HEK293 (cell line): ENCODE results near the gene SOX6.

Experiments used
- CTCF ChIA-PET: fragments of 350-600 bp; formaldehyde crosslinking; extraction: SDS; loops from one replicate; lab custom pipeline; 2021; ENCODE audit warnings: antibody characterized with exemption; lab: Yijun Ruan, JAX
- POLR2A ChIA-PET: fragments of 300-600 bp; formaldehyde crosslinking; extraction: SDS; loops from one replicate; lab custom pipeline; 2020; ENCODE audit warnings: antibody characterized with exemption, inconsistent platforms; lab: Yijun Ruan, JAX
- H3K27ac ChIP-seq: fragments of 200-500 bp; sonication (Bioruptor generic); 2 replicates; pipeline ENCODE4 v1.5.1; 2014; ENCODE audit warnings: low read depth, low read length, control low read depth, inconsistent platforms; ENCODE audit errors: extremely low read depth
- H3K36me3 ChIP-seq, 2 experiments: fragments of 200-500 bp in 1 of 2; sonication (Bioruptor generic) in 1 of 2; 1 replicate in 1 of 2; 2 replicates in 1 of 2; pipeline ENCODE4 v1.5.1; 2014 to 2017; ENCODE audit warnings: inconsistent platforms in 2 of 2, low read length in 2 of 2; ENCODE audit not compliant: control insufficient read depth in 2 of 2, insufficient read depth in 1 of 2
- H3K4me1 ChIP-seq: fragments of 200-500 bp; sonication (Bioruptor generic); 2 replicates; pipeline ENCODE4 v1.5.1; 2014; ENCODE audit warnings: mild to moderate bottlenecking, low read length, inconsistent platforms; ENCODE audit not compliant: control insufficient read depth, insufficient read depth
- H3K4me3 ChIP-seq: 2 replicates; pipeline ENCODE4 v1.5.1; 2011; ENCODE audit warnings: low read depth, mild to moderate bottlenecking, control low read depth, low read length, moderate library complexity
- H3K9me3 ChIP-seq: fragments of 200-500 bp; sonication (Bioruptor generic); 2 replicates; pipeline ENCODE4 v1.5.1; 2014; ENCODE audit warnings: low read depth, low read length, inconsistent platforms; ENCODE audit not compliant: control insufficient read depth, insufficient read depth
- GLIS2 ChIP-seq: fragments of 450-650 bp; formaldehyde crosslinking; IDR thresholded peaks from 2 replicates; pipeline ENCODE4 v1.5.1; 2016; ENCODE audit warnings: missing biosample characterization, missing genetic modification characterization
- HOXD13 ChIP-seq: sonication (generic); formaldehyde crosslinking; IDR thresholded peaks from 2 replicates; pipeline ENCODE4 v1.8.0; 2022; ENCODE audit warnings: missing genetic modification reagents, borderline replicate concordance
- ZNF274 ChIP-seq, 2 experiments: fragments of 200-500 bp in 1 of 2; fragments of 450-650 bp in 1 of 2; sonication (Bioruptor generic) in 1 of 2; formaldehyde crosslinking in 1 of 2; IDR thresholded peaks; 2 replicates each; pipeline versions ENCODE4 v1.5.1 to v1.6.1; 2014 to 2016; ENCODE audit warnings: borderline replicate concordance in 1 of 2, inconsistent platforms in 1 of 2, low read length in 1 of 2, missing biosample characterization in 1 of 2, missing genetic modification characterization in 1 of 2
- ZNF416 ChIP-seq: fragments of 450-650 bp; formaldehyde crosslinking; IDR thresholded peaks from 2 replicates; pipeline ENCODE4 v1.5.1; 2016; ENCODE audit warnings: missing biosample characterization, missing genetic modification characterization
- ZNF473 ChIP-seq: fragments of 450-650 bp; formaldehyde crosslinking; IDR thresholded peaks from 2 replicates; pipeline ENCODE4 v1.5.1; 2017; ENCODE audit warnings: missing biosample characterization, missing genetic modification characterization
- ZNF561 ChIP-seq: fragments of 450-650 bp; IDR thresholded peaks from 2 replicates; pipeline ENCODE4 v1.5.1; 2018; ENCODE audit warnings: missing biosample characterization, missing genetic modification characterization, borderline replicate concordance
- ZNF571 ChIP-seq: fragments of 450-650 bp; formaldehyde crosslinking; IDR thresholded peaks from 2 replicates; pipeline ENCODE4 v1.5.0; 2017; ENCODE audit warnings: missing biosample characterization, missing genetic modification characterization
- ZNF677 ChIP-seq: fragments of 450-650 bp; IDR thresholded peaks from 2 replicates; pipeline ENCODE4 v1.5.0; 2018; ENCODE audit warnings: missing biosample characterization, mild to moderate bottlenecking, missing genetic modification characterization, moderate library complexity
- TF ChIP-seq, protein P1 (sequence below): fragments of 450-650 bp; formaldehyde crosslinking; IDR thresholded peaks from 2 replicates; pipeline ENCODE4 v1.5.0; 2017; ENCODE audit warnings: missing biosample characterization, missing genetic modification characterization, borderline replicate concordance
- TF ChIP-seq, protein P2 (sequence below): fragments of 450-650 bp; formaldehyde crosslinking; IDR thresholded peaks from 2 replicates; pipeline ENCODE4 v1.5.1; 2017; ENCODE audit warnings: missing biosample characterization, missing genetic modification characterization
- TF ChIP-seq, protein P3 (sequence below): fragments of 450-650 bp; formaldehyde crosslinking; IDR thresholded peaks from 2 replicates; pipeline ENCODE4 v1.5.1; 2016; ENCODE audit warnings: missing biosample characterization, missing genetic modification characterization
- TF ChIP-seq, protein P4 (sequence below): fragments of 450-650 bp; formaldehyde crosslinking; IDR thresholded peaks from 2 replicates; pipeline ENCODE4 v1.5.1; 2016; ENCODE audit warnings: missing biosample characterization, missing genetic modification characterization
- TF ChIP-seq, protein P5 (sequence below): IDR thresholded peaks from 2 replicates; pipeline ENCODE4 v1.6.1; 2011; ENCODE audit warnings: mild to moderate bottlenecking, low read depth, low read length, borderline replicate concordance

The SOX6 gene

DNA sequence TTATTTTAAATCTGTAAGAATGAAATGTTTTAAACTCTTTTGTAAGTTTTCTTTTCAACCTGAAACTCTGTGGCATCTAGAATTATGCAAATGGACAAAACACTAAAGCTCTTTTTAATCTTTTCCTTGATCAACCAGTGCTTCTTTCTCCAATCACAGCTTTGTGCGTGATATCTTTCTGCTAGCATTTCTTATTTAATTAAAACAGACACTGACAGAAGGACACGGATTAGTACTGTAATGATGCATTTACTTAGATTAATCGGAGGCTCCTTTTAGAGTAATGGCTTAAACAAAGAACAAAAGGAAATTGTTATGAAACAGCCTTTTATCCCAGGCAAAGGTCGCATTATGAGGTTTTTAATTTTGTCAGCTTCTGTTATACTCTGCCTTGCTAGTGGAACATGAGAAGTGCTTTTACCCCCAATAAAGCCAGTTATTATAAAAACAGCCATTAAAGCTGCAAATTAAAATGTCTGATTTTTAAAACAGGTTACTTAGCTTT lies 48.5 kb upstream of the SOX6 start (continued):
- TF ChIP-seq, protein P1, sequence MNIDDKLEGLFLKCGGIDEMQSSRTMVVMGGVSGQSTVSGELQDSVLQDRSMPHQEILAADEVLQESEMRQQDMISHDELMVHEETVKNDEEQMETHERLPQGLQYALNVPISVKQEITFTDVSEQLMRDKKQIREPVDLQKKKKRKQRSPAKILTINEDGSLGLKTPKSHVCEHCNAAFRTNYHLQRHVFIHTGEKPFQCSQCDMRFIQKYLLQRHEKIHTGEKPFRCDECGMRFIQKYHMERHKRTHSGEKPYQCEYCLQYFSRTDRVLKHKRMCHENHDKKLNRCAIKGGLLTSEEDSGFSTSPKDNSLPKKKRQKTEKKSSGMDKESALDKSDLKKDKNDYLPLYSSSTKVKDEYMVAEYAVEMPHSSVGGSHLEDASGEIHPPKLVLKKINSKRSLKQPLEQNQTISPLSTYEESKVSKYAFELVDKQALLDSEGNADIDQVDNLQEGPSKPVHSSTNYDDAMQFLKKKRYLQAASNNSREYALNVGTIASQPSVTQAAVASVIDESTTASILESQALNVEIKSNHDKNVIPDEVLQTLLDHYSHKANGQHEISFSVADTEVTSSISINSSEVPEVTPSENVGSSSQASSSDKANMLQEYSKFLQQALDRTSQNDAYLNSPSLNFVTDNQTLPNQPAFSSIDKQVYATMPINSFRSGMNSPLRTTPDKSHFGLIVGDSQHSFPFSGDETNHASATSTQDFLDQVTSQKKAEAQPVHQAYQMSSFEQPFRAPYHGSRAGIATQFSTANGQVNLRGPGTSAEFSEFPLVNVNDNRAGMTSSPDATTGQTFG, result no peak
- TF ChIP-seq, protein P2, sequence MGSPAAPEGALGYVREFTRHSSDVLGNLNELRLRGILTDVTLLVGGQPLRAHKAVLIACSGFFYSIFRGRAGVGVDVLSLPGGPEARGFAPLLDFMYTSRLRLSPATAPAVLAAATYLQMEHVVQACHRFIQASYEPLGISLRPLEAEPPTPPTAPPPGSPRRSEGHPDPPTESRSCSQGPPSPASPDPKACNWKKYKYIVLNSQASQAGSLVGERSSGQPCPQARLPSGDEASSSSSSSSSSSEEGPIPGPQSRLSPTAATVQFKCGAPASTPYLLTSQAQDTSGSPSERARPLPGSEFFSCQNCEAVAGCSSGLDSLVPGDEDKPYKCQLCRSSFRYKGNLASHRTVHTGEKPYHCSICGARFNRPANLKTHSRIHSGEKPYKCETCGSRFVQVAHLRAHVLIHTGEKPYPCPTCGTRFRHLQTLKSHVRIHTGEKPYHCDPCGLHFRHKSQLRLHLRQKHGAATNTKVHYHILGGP (tag by site-specific recombination), result no peak
- TF ChIP-seq ZNF571 (tag by site-specific recombination), result no peak

DNA sequence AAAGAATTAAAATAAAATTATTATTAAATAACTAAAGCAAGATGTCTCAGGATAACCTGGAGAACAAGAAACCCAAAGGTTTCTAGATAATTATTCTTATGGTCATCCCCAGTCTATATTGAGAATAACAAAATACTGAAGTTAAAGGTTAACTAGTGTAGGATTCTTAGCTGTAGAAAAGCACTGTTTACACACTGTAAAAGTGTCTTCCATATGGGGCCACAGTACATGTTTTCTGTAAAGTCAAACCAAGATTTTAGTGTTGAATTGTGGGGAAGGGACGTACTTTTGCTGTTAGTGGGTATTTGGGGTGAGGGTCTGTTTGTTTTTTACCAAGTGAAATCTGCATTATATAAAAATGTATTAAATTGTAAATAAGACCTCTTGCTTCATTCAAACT lies 47.5 kb upstream of the SOX6 start:
- Histone ChIP-seq H3K4me1 (no peaks in the 10 kb centered on the region), H3K27ac (no peak overlapping the region), H3K9me3 (no peaks in the 10 kb centered on the region), H3K4me3 (no peak overlapping the region), H3K36me3 (no peaks in the 10 kb centered on the region)
- TF ChIP-seq ZNF274 (IDR thresholded peaks at IDR 0.05; ENCODE audit: low read length) (no peak), ZNF274 (tag by site-specific recombination; IDR thresholded peaks at IDR 0.05; ENCODE audit: borderline replicate concordance) (no peak), GLIS2 (tag by site-specific recombination) (no peak), ZNF677 (tag by site-specific recombination) (no peak), HOXD13 (CRISPR knock-in tag) (no peak), ZNF473 (tag by site-specific recombination) (no peak), ZNF571 (tag by site-specific recombination) (no peak), ZNF561 (tag by site-specific recombination) (no peak), ZNF416 (tag by site-specific recombination) (no peak)
- TF ChIP-seq, protein P3, sequence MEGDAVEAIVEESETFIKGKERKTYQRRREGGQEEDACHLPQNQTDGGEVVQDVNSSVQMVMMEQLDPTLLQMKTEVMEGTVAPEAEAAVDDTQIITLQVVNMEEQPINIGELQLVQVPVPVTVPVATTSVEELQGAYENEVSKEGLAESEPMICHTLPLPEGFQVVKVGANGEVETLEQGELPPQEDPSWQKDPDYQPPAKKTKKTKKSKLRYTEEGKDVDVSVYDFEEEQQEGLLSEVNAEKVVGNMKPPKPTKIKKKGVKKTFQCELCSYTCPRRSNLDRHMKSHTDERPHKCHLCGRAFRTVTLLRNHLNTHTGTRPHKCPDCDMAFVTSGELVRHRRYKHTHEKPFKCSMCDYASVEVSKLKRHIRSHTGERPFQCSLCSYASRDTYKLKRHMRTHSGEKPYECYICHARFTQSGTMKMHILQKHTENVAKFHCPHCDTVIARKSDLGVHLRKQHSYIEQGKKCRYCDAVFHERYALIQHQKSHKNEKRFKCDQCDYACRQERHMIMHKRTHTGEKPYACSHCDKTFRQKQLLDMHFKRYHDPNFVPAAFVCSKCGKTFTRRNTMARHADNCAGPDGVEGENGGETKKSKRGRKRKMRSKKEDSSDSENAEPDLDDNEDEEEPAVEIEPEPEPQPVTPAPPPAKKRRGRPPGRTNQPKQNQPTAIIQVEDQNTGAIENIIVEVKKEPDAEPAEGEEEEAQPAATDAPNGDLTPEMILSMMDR (tag by site-specific recombination), result no peak
- TF ChIP-seq, protein P4, sequence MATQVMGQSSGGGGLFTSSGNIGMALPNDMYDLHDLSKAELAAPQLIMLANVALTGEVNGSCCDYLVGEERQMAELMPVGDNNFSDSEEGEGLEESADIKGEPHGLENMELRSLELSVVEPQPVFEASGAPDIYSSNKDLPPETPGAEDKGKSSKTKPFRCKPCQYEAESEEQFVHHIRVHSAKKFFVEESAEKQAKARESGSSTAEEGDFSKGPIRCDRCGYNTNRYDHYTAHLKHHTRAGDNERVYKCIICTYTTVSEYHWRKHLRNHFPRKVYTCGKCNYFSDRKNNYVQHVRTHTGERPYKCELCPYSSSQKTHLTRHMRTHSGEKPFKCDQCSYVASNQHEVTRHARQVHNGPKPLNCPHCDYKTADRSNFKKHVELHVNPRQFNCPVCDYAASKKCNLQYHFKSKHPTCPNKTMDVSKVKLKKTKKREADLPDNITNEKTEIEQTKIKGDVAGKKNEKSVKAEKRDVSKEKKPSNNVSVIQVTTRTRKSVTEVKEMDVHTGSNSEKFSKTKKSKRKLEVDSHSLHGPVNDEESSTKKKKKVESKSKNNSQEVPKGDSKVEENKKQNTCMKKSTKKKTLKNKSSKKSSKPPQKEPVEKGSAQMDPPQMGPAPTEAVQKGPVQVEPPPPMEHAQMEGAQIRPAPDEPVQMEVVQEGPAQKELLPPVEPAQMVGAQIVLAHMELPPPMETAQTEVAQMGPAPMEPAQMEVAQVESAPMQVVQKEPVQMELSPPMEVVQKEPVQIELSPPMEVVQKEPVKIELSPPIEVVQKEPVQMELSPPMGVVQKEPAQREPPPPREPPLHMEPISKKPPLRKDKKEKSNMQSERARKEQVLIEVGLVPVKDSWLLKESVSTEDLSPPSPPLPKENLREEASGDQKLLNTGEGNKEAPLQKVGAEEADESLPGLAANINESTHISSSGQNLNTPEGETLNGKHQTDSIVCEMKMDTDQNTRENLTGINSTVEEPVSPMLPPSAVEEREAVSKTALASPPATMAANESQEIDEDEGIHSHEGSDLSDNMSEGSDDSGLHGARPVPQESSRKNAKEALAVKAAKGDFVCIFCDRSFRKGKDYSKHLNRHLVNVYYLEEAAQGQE, result no peak
- TF ChIP-seq, protein P5, sequence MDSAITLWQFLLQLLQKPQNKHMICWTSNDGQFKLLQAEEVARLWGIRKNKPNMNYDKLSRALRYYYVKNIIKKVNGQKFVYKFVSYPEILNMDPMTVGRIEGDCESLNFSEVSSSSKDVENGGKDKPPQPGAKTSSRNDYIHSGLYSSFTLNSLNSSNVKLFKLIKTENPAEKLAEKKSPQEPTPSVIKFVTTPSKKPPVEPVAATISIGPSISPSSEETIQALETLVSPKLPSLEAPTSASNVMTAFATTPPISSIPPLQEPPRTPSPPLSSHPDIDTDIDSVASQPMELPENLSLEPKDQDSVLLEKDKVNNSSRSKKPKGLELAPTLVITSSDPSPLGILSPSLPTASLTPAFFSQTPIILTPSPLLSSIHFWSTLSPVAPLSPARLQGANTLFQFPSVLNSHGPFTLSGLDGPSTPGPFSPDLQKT, result no peak
- POLR2A ChIA-PET, result no interaction called here
- CTCF ChIA-PET, result no interaction called here
